ENCODE results near the gene COQ10A.

The COQ10A gene

DNA sequence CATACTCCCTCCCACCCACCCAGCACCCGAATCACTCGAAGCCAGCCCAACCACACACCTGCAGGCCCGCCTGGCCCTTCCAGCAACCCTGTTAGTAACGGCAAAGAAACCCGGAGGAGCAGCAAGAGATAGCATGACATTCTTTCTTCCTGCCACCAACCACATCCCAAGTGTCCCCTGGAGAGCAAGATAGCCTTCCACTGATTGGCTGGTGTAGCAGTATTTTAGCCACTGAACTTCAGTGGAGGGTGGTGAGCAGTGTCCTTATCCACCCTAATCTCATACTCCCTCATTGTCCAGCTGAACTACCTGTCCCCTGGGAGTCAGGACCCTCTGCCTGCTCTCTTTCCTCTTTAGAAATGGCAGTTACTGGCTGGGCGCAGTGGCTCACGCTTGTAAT is 37.7 kb upstream of the COQ10A start:
- H2AFZ ChIP-seq (ENCODE audit: low read length) = no peak overlapping the region
- H3K27ac ChIP-seq (ENCODE audit: low read length) = no peak overlapping the region
- no peak overlapping the region for H3K9ac ChIP-seq (ENCODE audit: low read length)
- H3K9me3 ChIP-seq (replicated peaks; ENCODE audit: insufficient read depth, low read length) = no peaks in the 10 kb centered on the region
- H4K20me1 ChIP-seq (ENCODE audit: insufficient read depth, low read length) = no peaks in the 10 kb centered on the region
- no peaks in the 10 kb centered on the region for H3K27me3 ChIP-seq (replicated peaks; ENCODE audit: insufficient read depth, low read length)
- no peak for DNase-seq
- H3K4me3 ChIP-seq (ENCODE audit: low read length) = no peak overlapping the region
- H3F3A ChIP-seq (ENCODE audit: insufficient read depth, low read length) = no peaks in the 10 kb centered on the region; the same call in 1 of the 2 replicates
- H3K4me1 ChIP-seq (ENCODE audit: low read length) = peaks cover 5% of the 10 kb centered on the region; the same call in 1 of the 2 replicates
- TF ChIP-seq, protein P1, sequence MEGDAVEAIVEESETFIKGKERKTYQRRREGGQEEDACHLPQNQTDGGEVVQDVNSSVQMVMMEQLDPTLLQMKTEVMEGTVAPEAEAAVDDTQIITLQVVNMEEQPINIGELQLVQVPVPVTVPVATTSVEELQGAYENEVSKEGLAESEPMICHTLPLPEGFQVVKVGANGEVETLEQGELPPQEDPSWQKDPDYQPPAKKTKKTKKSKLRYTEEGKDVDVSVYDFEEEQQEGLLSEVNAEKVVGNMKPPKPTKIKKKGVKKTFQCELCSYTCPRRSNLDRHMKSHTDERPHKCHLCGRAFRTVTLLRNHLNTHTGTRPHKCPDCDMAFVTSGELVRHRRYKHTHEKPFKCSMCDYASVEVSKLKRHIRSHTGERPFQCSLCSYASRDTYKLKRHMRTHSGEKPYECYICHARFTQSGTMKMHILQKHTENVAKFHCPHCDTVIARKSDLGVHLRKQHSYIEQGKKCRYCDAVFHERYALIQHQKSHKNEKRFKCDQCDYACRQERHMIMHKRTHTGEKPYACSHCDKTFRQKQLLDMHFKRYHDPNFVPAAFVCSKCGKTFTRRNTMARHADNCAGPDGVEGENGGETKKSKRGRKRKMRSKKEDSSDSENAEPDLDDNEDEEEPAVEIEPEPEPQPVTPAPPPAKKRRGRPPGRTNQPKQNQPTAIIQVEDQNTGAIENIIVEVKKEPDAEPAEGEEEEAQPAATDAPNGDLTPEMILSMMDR (IDR thresholded peaks at IDR 0.05; ENCODE audit: low read length) = no peak
- no peak for TF ChIP-seq EZH2 (optimal IDR thresholded peaks at IDR 0.05; ENCODE audit: low read depth, low read length)
- no peak for TF ChIP-seq EZH2phosphoT487 (IDR thresholded peaks at IDR 0.05; ENCODE audit: low read length)
- H3K9me2 ChIP-seq (replicated peaks; ENCODE audit: insufficient read depth, low read length) = no peaks in the 10 kb centered on the region
- no peaks in the 10 kb centered on the region for H3K36me3 ChIP-seq (replicated peaks; ENCODE audit: insufficient read depth, low read length)
- peaks cover 13% of the 10 kb centered on the region for H3K79me2 ChIP-seq (ENCODE audit: low read length)
- no peak overlapping the region for H3K4me2 ChIP-seq (ENCODE audit: low read depth, low read length)

GRCh38 chr12:56229916-56230431 is 36.8 kb upstream of the COQ10A start, which contains the start of gene SLC39A5:
Gene SLC39A5 (plus strand): TSS chr12:56230051. CDS start chr12:56231275, 1,224 bp downstream.
- H4K20me1 ChIP-seq (ENCODE audit: insufficient read depth, low read length) = no peaks in the 10 kb centered on the region
- H3K36me3 ChIP-seq (replicated peaks; ENCODE audit: insufficient read depth, low read length) = no peaks in the 10 kb centered on the region
- H3K9me3 ChIP-seq (replicated peaks; ENCODE audit: insufficient read depth, low read length) = no peaks in the 10 kb centered on the region
- H3K79me2 ChIP-seq (ENCODE audit: low read length) = peaks cover 6% of the 10 kb centered on the region
- DNase-seq = no peak
- H3K9me2 ChIP-seq (replicated peaks; ENCODE audit: insufficient read depth, low read length) = no peaks in the 10 kb centered on the region
- H3K4me3 ChIP-seq (ENCODE audit: low read length) = no peak within 1 kb of the TSS
- H3K27me3 ChIP-seq (replicated peaks; ENCODE audit: insufficient read depth, low read length) = no peaks in the 10 kb centered on the region
- no peak within 1 kb of the TSS for H3K27ac ChIP-seq (ENCODE audit: low read length)
- H3F3A ChIP-seq (ENCODE audit: insufficient read depth, low read length) = no peaks in the 10 kb centered on the region; the same call in 1 of the 2 replicates
- no peak within 1 kb of the TSS for H3K9ac ChIP-seq (ENCODE audit: low read length)
- no peak within 1 kb of the TSS for H2AFZ ChIP-seq (ENCODE audit: low read length)
- TF ChIP-seq EZH2phosphoT487 (IDR thresholded peaks at IDR 0.05; ENCODE audit: low read length) (no peak), EZH2 (optimal IDR thresholded peaks at IDR 0.05; ENCODE audit: low read depth, low read length) (no peak)
- TF ChIP-seq, protein P1 (IDR thresholded peaks at IDR 0.05; ENCODE audit: low read length) = no peak
- no peak within 1 kb of the TSS for H3K4me2 ChIP-seq (ENCODE audit: low read depth, low read length)
- peaks cover 3% of the 10 kb centered on the region; the same call in 1 of the 2 replicates for H3K4me1 ChIP-seq (ENCODE audit: low read length)

- H3K4me2 ChIP-seq (ENCODE audit: low read depth, low read length) = no peak overlapping the region
- TF ChIP-seq EZH2 (optimal IDR thresholded peaks at IDR 0.05; ENCODE audit: low read depth, low read length) (no peak), EZH2phosphoT487 (IDR thresholded peaks at IDR 0.05; ENCODE audit: low read length) (no peak)
- TF ChIP-seq, protein P1 (IDR thresholded peaks at IDR 0.05; ENCODE audit: low read length) = no peak
These were observed 36.1 kb upstream of the COQ10A start for GRCh38 chr12:56230432-56231183.

More at GRCh38 chr12:56230432-56231183, 36.1 kb upstream of the COQ10A start:
- Histone ChIP-seq H3K79me2 (ENCODE audit: low read length) (0 out of 2 replicates have a peak, but pooled peaks cover under 1% of the 10 kb centered on the region), H3K9ac (ENCODE audit: low read length) (no peak overlapping the region), H3K4me3 (ENCODE audit: low read length) (no peak overlapping the region), H3F3A (ENCODE audit: insufficient read depth, low read length) (no peaks in the 10 kb centered on the region; the same call in 1 of the 2 replicates), H3K9me3 (replicated peaks; ENCODE audit: insufficient read depth, low read length) (no peaks in the 10 kb centered on the region), H3K9me2 (replicated peaks; ENCODE audit: insufficient read depth, low read length) (no peaks in the 10 kb centered on the region), H3K27me3 (replicated peaks; ENCODE audit: insufficient read depth, low read length) (no peaks in the 10 kb centered on the region), H3K4me1 (ENCODE audit: low read length) (no peaks in the 10 kb centered on the region), H3K36me3 (replicated peaks; ENCODE audit: insufficient read depth, low read length) (no peaks in the 10 kb centered on the region), H3K27ac (ENCODE audit: low read length) (no peak overlapping the region), H2AFZ (ENCODE audit: low read length) (no peak overlapping the region), H4K20me1 (ENCODE audit: insufficient read depth, low read length) (no peaks in the 10 kb centered on the region)
- DNase-seq = no peak
